Liver (tissue), 9 donors: ENCODE measurements around the gene RNF175. TPM values are rescaled to one million over a fixed set of nuclear protein-coding genes. Genes with fewer than 3 reads are reported as not detected.

ENCODE experiments used
- DNase-seq: peaks from one replicate; pipeline ENCODE4 v3.0.0-alpha.2; 2017; ENCODE audit warnings: low spot score
- H3K27ac ChIP-seq, 2 donors: one replicate each; pipeline ENCODE4 v1.7.0; 2013; ENCODE audit warnings: inconsistent platforms in 2 of 2, low read length in 2 of 2, control low read depth in 1 of 2, low read depth in 1 of 2, mild to moderate bottlenecking in 1 of 2
- H3K27me3 ChIP-seq, 4 donors: one replicate each; pipeline versions ENCODE4 v1.6.1 to v1.7.0; 2013; ENCODE audit warnings: low read length in 3 of 4, inconsistent platforms in 1 of 4, mild to moderate bottlenecking in 1 of 4, moderate library complexity in 1 of 4; ENCODE audit not compliant: control insufficient read depth in 4 of 4, insufficient read depth in 4 of 4
- H3K36me3 ChIP-seq, 4 donors: one replicate each; pipeline versions ENCODE4 v1.6.1 to v1.7.0; 2013; ENCODE audit warnings: low read length in 3 of 4, mild to moderate bottlenecking in 3 of 4, low read depth in 1 of 4, moderate library complexity in 1 of 4; ENCODE audit not compliant: control insufficient read depth in 4 of 4, insufficient read depth in 3 of 4
- H3K4me1 ChIP-seq, 4 donors: one replicate each; pipeline versions ENCODE4 v1.6.1 to v1.7.0; 2013; ENCODE audit warnings: low read length in 3 of 4, mild to moderate bottlenecking in 3 of 4, moderate library complexity in 1 of 4; ENCODE audit not compliant: control insufficient read depth in 4 of 4, insufficient read depth in 4 of 4
- H3K4me3 ChIP-seq, 3 donors: one replicate each; pipeline versions ENCODE4 v1.6.1 to v1.7.0; 2013; ENCODE audit warnings: low read length in 3 of 3, control low read depth in 1 of 3, low read depth in 1 of 3, mild to moderate bottlenecking in 1 of 3
- H3K9ac ChIP-seq, 2 donors: one replicate each; pipeline ENCODE4 v1.7.0; 2013; ENCODE audit warnings: low read length in 2 of 2, mild to moderate bottlenecking in 2 of 2, moderate library complexity in 2 of 2, control low read depth in 1 of 2, low read depth in 1 of 2
- H3K9me3 ChIP-seq, 4 donors: one replicate each; pipeline versions ENCODE4 v1.6.1 to v1.7.0; 2013; ENCODE audit warnings: low read length in 3 of 4; ENCODE audit not compliant: control insufficient read depth in 4 of 4
- EGR1 ChIP-seq, 2 donors: IDR thresholded peaks; 2 replicates each; pipeline ENCODE4 v1.6.1; 2016 to 2018; ENCODE audit warnings: antibody characterized with exemption in 2 of 2, low read depth in 2 of 2
- FOXA1 ChIP-seq: IDR thresholded peaks from 2 replicates; pipeline ENCODE4 v1.6.1; 2016; ENCODE audit warnings: antibody characterized with exemption
- FOXA2 ChIP-seq: IDR thresholded peaks from 2 replicates; pipeline ENCODE4 v1.6.1; 2016; ENCODE audit warnings: antibody characterized with exemption
- GABPA ChIP-seq, 2 donors: IDR thresholded peaks in 1 of 2; conservative IDR thresholded peaks in 1 of 2; 2 replicates each; pipeline ENCODE4 v1.6.1; 2016; ENCODE audit warnings: antibody characterized with exemption in 2 of 2, mild to moderate bottlenecking in 1 of 2, moderate library complexity in 1 of 2
- HNF4A ChIP-seq, 2 donors: conservative IDR thresholded peaks; 2 replicates each; pipeline ENCODE4 v1.6.1; 2016; ENCODE audit warnings: antibody characterized with exemption in 2 of 2, mild to moderate bottlenecking in 2 of 2
- HNF4G ChIP-seq: IDR thresholded peaks from 2 replicates; pipeline ENCODE4 v1.6.1; 2016; ENCODE audit warnings: antibody characterized with exemption
- JUND ChIP-seq, 2 donors: IDR thresholded peaks; 2 replicates each; pipeline ENCODE4 v1.6.1; 2016; ENCODE audit warnings: antibody characterized with exemption in 2 of 2
- NR2F2 ChIP-seq: IDR thresholded peaks from 2 replicates; pipeline ENCODE4 v1.6.1; 2016; ENCODE audit warnings: antibody characterized with exemption
- RAD21 ChIP-seq, 2 donors: IDR thresholded peaks; 2 replicates each; pipeline ENCODE4 v1.6.1; 2016; ENCODE audit warnings: antibody characterized with exemption in 2 of 2, mild to moderate bottlenecking in 2 of 2
- RXRA ChIP-seq, 2 donors: IDR thresholded peaks; 2 replicates each; pipeline ENCODE4 v1.6.1; 2017 to 2018; ENCODE audit warnings: antibody characterized with exemption in 2 of 2, mild to moderate bottlenecking in 1 of 2
- SP1 ChIP-seq: IDR thresholded peaks from 2 replicates; pipeline ENCODE4 v1.6.1; 2018; ENCODE audit warnings: antibody characterized with exemption, mild to moderate bottlenecking
- TAF1 ChIP-seq: conservative IDR thresholded peaks from 2 replicates; pipeline ENCODE4 v1.6.1; 2016; ENCODE audit warnings: antibody characterized with exemption, mild to moderate bottlenecking
- YY1 ChIP-seq: IDR thresholded peaks from 2 replicates; pipeline ENCODE4 v1.6.1; 2016; ENCODE audit warnings: antibody characterized with exemption, mild to moderate bottlenecking
- WGBS: extraction: QIAGEN DNeasy Blood & Tissue Kit; methylation state at CpG from one replicate; pipeline ENCODE4 v1.1.7; 2013; 5-methylcytosine and 5-hydroxymethylcytosine counted together
- polyA plus RNA-seq, 2 donors: library from polyadenylated mRNA; stranded (reverse) in 1 of 2; unstranded in 1 of 2; fragments of 200-250 nt in 1 of 2; fragments of >200 nt in 1 of 2; fragmentation: Nextera tagmentation in 1 of 2; extraction: Ambion mirVana in 1 of 2; gene quantifications; one replicate each; pipeline versions ENCODE4 v1.2.1 to v1.2.3, GENCODE V29; 2013 to 2015
- total RNA-seq, 2 donors: library from RNA; depleted of rRNA; stranded (reverse); fragments of >200 nt; gene quantifications; one replicate each; pipeline ENCODE4 v1.2.3, GENCODE V29; 2014
- TF ChIP-seq, protein P1 (sequence below): IDR thresholded peaks from 2 replicates; pipeline ENCODE4 v1.6.1; 2016; ENCODE audit warnings: antibody characterized with exemption
- TF ChIP-seq, protein P2 (sequence below): IDR thresholded peaks from 2 replicates; pipeline ENCODE4 v1.6.1; 2016; ENCODE audit warnings: antibody characterized with exemption
- TF ChIP-seq, protein P3 (sequence below): IDR thresholded peaks from 2 replicates; pipeline ENCODE4 v1.6.1; 2016; ENCODE audit warnings: antibody characterized with exemption, mild to moderate bottlenecking
- TF ChIP-seq, protein P4 (sequence below): IDR thresholded peaks from 2 replicates; pipeline ENCODE4 v1.6.1; 2016; ENCODE audit warnings: antibody characterized with exemption
- TF ChIP-seq, protein P5 (sequence below): fragments of 150-350 bp; IDR thresholded peaks from 2 replicates; pipeline ENCODE4 v1.5.1; 2017; ENCODE audit warnings: improper control_type of control experiment, low read depth, low read length; ENCODE audit not compliant: missing input control
- donor health status: healthy.
- donor health status: healthy.
- donor health status: healthy.
- donor health status: healthy.
- donor health status: healthy.

RNF175 gene
- total and polyA plus RNA-seq, 4 donors: 0.08 to 0.65 (median 0.24) TPM; not detected in 1

DNA sequence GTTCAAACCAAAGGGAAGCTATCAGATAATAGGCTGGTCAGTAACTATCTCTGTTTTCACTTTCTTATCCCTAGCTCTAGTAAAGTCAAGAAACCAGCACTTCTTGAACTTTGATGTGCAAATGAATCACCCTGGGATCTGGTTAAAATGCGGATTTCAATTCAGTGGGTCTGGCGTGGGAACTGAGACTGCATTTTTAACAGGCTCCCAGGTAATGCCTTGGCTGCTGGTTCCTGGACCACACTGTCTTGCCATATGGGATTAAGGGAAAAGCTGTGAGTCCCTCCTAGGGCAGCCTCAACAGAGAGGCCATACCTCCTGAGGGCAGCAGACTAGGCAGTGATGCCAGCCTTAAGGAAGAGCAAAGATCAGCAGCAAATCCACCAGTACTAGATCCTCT lies 1.7 kb downstream of the RNF175 start (continued):
- TF ChIP-seq, protein P1, sequence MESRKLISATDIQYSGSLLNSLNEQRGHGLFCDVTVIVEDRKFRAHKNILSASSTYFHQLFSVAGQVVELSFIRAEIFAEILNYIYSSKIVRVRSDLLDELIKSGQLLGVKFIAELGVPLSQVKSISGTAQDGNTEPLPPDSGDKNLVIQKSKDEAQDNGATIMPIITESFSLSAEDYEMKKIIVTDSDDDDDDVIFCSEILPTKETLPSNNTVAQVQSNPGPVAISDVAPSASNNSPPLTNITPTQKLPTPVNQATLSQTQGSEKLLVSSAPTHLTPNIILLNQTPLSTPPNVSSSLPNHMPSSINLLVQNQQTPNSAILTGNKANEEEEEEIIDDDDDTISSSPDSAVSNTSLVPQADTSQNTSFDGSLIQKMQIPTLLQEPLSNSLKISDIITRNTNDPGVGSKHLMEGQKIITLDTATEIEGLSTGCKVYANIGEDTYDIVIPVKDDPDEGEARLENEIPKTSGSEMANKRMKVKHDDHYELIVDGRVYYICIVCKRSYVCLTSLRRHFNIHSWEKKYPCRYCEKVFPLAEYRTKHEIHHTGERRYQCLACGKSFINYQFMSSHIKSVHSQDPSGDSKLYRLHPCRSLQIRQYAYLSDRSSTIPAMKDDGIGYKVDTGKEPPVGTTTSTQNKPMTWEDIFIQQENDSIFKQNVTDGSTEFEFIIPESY: no peak
- TF ChIP-seq FOXA1: no peak
- no peak for TF ChIP-seq JUND (IDR thresholded peaks at IDR 0.05)
- TF ChIP-seq GABPA (IDR thresholded peaks at IDR 0.05 in 1 of 2, conservative IDR thresholded peaks at IDR 0.05 in 1 of 2): no peak
- TF ChIP-seq SP1: no peak

DNA sequence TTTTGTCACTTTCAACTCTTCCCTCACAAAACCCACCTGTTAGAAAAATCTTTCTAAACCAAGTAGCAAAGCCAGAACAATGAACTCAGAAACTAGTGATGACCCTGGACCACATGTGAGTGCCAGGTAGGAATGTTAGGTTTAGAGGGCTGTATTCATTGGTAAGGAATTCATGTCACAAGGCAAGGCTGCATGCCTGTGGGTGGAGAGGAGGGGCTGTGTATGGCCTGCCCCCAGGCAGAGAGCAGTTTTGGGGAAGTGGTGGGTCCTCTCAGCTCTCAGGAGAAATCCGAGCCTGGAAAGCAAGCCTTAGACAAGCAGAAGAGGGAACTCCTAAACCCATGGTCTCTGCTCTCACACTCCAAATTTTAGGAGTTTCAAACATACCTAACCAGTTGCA lies 2.4 kb downstream of the RNF175 start:
- Histone ChIP-seq H3K27me3 (peaks cover 0 to 14% (median 1%) of the 10 kb centered on the region in 4 donors), H3K9me3 (no peaks in the 10 kb centered on the region), H3K9ac (no peak overlapping the region), H3K4me1 (peaks cover 0 to 9% (median 4%) of the 10 kb centered on the region in 4 donors), H3K27ac (no peak overlapping the region), H3K4me3 (no peak overlapping the region), H3K36me3 (no peaks in the 10 kb centered on the region)
- TF ChIP-seq, protein P2, sequence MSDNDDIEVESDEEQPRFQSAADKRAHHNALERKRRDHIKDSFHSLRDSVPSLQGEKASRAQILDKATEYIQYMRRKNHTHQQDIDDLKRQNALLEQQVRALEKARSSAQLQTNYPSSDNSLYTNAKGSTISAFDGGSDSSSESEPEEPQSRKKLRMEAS: no peak
- TF ChIP-seq YY1 (no peak), HNF4G (no peak), FOXA2 (no peak), GABPA (IDR thresholded peaks at IDR 0.05 in 1 of 2, conservative IDR thresholded peaks at IDR 0.05 in 1 of 2) (no peak), RXRA (IDR thresholded peaks at IDR 0.05) (no peak), NR2F2 (no peak), JUND (IDR thresholded peaks at IDR 0.05) (no peak), FOXA1 (no peak), RAD21 (IDR thresholded peaks at IDR 0.05) (no peak), HNF4A (conservative IDR thresholded peaks at IDR 0.05) (no peak), TAF1 (no peak), SP1 (no peak), EGR1 (IDR thresholded peaks at IDR 0.05; ENCODE audit: low read depth in 2 of 2) (no peak)
- TF ChIP-seq, protein P3, sequence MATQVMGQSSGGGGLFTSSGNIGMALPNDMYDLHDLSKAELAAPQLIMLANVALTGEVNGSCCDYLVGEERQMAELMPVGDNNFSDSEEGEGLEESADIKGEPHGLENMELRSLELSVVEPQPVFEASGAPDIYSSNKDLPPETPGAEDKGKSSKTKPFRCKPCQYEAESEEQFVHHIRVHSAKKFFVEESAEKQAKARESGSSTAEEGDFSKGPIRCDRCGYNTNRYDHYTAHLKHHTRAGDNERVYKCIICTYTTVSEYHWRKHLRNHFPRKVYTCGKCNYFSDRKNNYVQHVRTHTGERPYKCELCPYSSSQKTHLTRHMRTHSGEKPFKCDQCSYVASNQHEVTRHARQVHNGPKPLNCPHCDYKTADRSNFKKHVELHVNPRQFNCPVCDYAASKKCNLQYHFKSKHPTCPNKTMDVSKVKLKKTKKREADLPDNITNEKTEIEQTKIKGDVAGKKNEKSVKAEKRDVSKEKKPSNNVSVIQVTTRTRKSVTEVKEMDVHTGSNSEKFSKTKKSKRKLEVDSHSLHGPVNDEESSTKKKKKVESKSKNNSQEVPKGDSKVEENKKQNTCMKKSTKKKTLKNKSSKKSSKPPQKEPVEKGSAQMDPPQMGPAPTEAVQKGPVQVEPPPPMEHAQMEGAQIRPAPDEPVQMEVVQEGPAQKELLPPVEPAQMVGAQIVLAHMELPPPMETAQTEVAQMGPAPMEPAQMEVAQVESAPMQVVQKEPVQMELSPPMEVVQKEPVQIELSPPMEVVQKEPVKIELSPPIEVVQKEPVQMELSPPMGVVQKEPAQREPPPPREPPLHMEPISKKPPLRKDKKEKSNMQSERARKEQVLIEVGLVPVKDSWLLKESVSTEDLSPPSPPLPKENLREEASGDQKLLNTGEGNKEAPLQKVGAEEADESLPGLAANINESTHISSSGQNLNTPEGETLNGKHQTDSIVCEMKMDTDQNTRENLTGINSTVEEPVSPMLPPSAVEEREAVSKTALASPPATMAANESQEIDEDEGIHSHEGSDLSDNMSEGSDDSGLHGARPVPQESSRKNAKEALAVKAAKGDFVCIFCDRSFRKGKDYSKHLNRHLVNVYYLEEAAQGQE: no peak
- TF ChIP-seq, protein P1: no peak
- TF ChIP-seq, protein P4, sequence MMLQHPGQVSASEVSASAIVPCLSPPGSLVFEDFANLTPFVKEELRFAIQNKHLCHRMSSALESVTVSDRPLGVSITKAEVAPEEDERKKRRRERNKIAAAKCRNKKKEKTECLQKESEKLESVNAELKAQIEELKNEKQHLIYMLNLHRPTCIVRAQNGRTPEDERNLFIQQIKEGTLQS: no peak
- TF ChIP-seq, protein P5, sequence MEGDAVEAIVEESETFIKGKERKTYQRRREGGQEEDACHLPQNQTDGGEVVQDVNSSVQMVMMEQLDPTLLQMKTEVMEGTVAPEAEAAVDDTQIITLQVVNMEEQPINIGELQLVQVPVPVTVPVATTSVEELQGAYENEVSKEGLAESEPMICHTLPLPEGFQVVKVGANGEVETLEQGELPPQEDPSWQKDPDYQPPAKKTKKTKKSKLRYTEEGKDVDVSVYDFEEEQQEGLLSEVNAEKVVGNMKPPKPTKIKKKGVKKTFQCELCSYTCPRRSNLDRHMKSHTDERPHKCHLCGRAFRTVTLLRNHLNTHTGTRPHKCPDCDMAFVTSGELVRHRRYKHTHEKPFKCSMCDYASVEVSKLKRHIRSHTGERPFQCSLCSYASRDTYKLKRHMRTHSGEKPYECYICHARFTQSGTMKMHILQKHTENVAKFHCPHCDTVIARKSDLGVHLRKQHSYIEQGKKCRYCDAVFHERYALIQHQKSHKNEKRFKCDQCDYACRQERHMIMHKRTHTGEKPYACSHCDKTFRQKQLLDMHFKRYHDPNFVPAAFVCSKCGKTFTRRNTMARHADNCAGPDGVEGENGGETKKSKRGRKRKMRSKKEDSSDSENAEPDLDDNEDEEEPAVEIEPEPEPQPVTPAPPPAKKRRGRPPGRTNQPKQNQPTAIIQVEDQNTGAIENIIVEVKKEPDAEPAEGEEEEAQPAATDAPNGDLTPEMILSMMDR: no peak
- 85% methylated on average over 1 of the region's 1 CpG for WGBS
- DNase-seq: no peak
